Measurements from ENCODE around the gene GNG12.

GNG12 gene

GRCh38 chr1:67749263-67749843 is 83.9 kb downstream of the GNG12 start:
- TF ChIP-seq, protein P1, sequence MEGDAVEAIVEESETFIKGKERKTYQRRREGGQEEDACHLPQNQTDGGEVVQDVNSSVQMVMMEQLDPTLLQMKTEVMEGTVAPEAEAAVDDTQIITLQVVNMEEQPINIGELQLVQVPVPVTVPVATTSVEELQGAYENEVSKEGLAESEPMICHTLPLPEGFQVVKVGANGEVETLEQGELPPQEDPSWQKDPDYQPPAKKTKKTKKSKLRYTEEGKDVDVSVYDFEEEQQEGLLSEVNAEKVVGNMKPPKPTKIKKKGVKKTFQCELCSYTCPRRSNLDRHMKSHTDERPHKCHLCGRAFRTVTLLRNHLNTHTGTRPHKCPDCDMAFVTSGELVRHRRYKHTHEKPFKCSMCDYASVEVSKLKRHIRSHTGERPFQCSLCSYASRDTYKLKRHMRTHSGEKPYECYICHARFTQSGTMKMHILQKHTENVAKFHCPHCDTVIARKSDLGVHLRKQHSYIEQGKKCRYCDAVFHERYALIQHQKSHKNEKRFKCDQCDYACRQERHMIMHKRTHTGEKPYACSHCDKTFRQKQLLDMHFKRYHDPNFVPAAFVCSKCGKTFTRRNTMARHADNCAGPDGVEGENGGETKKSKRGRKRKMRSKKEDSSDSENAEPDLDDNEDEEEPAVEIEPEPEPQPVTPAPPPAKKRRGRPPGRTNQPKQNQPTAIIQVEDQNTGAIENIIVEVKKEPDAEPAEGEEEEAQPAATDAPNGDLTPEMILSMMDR (IDR thresholded peaks at IDR 0.05; ENCODE audit: low read depth, low read length) = no peak
- no peak for TF ChIP-seq POLR2A (IDR thresholded peaks at IDR 0.05; ENCODE audit: extremely low read depth, insufficient read length)
- no peak for TF ChIP-seq MAX (IDR thresholded peaks at IDR 0.05; ENCODE audit: low read depth, low read length)
- TF ChIP-seq MYC (IDR thresholded peaks at IDR 0.05; ENCODE audit: low read depth, low read length) = no peak
- no peak for DNase-seq (ENCODE audit: low read depth)
- H3K4me3 ChIP-seq (ENCODE audit: low read depth, low read length) = no peak overlapping the region

DNA sequence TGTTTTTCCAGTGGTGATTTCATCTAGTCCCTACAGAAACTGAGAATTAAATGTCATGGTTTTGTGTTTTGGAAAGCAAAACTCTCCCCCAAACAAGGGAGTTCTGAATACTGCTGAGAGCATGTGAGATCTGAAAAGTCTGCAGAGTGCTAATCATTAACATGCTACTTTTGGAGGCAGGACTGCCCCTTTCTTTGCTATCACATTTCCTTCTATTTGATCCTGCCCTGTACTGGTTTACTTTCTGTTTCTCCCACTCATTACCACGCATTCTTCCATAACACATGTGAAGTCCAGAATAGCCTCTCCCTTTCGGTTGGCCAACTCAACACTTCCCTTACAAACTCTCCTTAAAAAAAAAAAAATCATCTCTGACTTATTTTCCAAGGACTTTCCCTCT is 84.6 kb downstream of the GNG12 start:
- TF ChIP-seq POLR2A (IDR thresholded peaks at IDR 0.05; ENCODE audit: extremely low read depth, insufficient read length) (no peak), MAX (IDR thresholded peaks at IDR 0.05; ENCODE audit: low read depth, low read length) (no peak), MYC (IDR thresholded peaks at IDR 0.05; ENCODE audit: low read depth, low read length) (no peak)
- TF ChIP-seq, protein P1 (IDR thresholded peaks at IDR 0.05; ENCODE audit: low read depth, low read length) = no peak
- no peak for DNase-seq (ENCODE audit: low read depth)
- no peak overlapping the region for H3K4me3 ChIP-seq (ENCODE audit: low read depth, low read length)

GRCh38 chr1:67747671-67748546 is 85.4 kb downstream of the GNG12 start:
- no peak overlapping the region for H3K4me3 ChIP-seq (ENCODE audit: low read depth, low read length)
- no peak for TF ChIP-seq POLR2A (IDR thresholded peaks at IDR 0.05; ENCODE audit: extremely low read depth, insufficient read length)
- no peak for TF ChIP-seq MAX (IDR thresholded peaks at IDR 0.05; ENCODE audit: low read depth, low read length)
- no peak for TF ChIP-seq MYC (IDR thresholded peaks at IDR 0.05; ENCODE audit: low read depth, low read length)
- TF ChIP-seq, protein P1 (IDR thresholded peaks at IDR 0.05; ENCODE audit: low read depth, low read length) = no peak

GRCh38 chr1:67745875-67746698 is 87.2 kb downstream of the GNG12 start:
- TF ChIP-seq MYC (IDR thresholded peaks at IDR 0.05; ENCODE audit: low read depth, low read length) = no peak
- no peak for TF ChIP-seq POLR2A (IDR thresholded peaks at IDR 0.05; ENCODE audit: extremely low read depth, insufficient read length)
- no peak for TF ChIP-seq MAX (IDR thresholded peaks at IDR 0.05; ENCODE audit: low read depth, low read length)
- TF ChIP-seq, protein P1 (IDR thresholded peaks at IDR 0.05; ENCODE audit: low read depth, low read length) = no peak
- DNase-seq (ENCODE audit: low read depth) = no peak
- H3K4me3 ChIP-seq (ENCODE audit: low read depth, low read length) = no peak overlapping the region

More at GRCh38 chr1:67747671-67748546, 85.4 kb downstream of the GNG12 start:
- no peak for DNase-seq (ENCODE audit: low read depth)

- H3K4me3 ChIP-seq (ENCODE audit: low read depth, low read length) = no peak overlapping the region
- TF ChIP-seq MAX (IDR thresholded peaks at IDR 0.05; ENCODE audit: low read depth, low read length) (no peak), POLR2A (IDR thresholded peaks at IDR 0.05; ENCODE audit: extremely low read depth, insufficient read length) (no peak), MYC (IDR thresholded peaks at IDR 0.05; ENCODE audit: low read depth, low read length) (no peak)
- TF ChIP-seq, protein P1 (IDR thresholded peaks at IDR 0.05; ENCODE audit: low read depth, low read length) = no peak
- no peak for DNase-seq (ENCODE audit: low read depth)
These were observed 90.1 kb downstream of the GNG12 start for GRCh38 chr1:67743072-67743725.

Measured in NB4 (cell line).